GM19438 (cell line): ENCODE measurements around the gene SLC31A2.
"Not testable (repeated sequence)": the region's sequence is repeated elsewhere in the genome, so short reads cannot be mapped to it uniquely, and the experiment has no call there.

ENCODE experiments used
- ATAC-seq: cut with Tn5 transposase; IDR thresholded peaks from one replicate; pipeline ENCODE4 v1.9.1; 2021; ENCODE audit warnings: low read depth; ENCODE audit not compliant: unreplicated experiment

Gene SLC31A2, protein sequence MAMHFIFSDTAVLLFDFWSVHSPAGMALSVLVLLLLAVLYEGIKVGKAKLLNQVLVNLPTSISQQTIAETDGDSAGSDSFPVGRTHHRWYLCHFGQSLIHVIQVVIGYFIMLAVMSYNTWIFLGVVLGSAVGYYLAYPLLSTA

DNA sequence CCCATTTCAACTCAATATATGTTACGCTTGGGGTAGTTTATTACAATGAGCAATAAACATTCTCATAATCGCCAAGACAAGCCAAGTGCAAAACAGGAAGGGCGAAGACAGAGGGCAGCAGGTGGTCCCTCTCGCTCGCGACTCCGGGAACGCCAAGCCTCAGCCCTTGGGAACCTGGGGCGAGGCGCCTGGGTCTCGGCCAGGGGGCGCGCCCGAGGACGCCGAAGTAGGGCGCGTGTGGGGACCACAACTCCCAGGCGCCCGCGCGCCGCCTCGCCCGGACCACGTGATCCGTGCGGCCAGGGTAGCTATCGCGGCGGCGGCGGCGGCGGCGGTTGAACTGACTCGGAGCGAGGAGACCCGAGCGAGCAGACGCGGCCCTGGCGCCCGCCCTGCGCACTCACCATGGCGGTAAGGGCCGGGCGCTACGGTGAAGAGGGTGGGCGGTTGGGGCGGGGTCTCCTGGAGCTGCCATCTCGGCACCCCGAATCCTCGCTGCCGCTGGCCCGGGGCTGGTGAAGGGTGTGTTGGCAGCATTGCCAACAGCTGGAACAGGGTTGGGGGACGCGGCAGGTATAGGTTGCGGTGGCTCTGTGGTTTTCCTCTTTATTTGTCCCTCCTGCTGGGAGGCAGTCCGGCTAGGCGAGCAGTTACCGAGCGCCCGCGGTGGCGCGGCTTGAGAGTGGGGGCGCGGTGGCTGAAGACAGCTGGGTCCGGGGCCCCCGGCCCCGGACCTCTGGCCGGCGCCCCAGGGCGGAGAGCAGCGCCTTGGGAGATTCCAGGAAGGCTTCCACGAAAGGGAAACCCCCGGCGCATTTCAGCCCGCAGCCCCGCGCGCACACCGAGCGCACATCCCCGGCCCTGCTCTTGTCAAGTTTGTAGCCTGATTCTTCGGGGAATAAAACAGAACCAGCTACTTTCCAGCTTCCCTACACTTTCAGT is at the start of gene SLC31A2:
SLC31A2 (plus strand) TSS at position 338 of the 942 bp plus-strand sequence; CDS start at position 406, 68 bp downstream.
- peak; percentile 96 for ATAC-seq

DNA sequence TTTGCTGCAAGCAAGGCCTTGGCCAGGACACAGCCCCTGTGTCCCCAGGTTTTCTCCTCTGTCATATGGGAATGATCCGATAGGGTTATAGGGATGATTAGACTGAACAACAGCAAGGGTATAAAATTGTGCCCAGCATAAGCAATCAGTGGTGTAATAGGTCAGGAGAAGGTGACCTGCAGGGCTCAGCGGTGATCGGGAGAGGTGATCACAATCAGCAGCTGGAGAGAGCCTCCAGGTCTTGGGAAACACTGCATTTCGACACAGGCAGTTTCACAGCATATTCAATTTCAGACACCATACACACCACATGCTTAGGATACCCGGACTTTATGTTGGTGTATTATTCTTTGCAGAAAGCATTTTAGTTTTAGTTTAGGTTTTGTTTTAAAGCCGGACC is 45.5 kb upstream of the SLC31A2 start:
- not testable (repeated sequence) for ATAC-seq

DNA sequence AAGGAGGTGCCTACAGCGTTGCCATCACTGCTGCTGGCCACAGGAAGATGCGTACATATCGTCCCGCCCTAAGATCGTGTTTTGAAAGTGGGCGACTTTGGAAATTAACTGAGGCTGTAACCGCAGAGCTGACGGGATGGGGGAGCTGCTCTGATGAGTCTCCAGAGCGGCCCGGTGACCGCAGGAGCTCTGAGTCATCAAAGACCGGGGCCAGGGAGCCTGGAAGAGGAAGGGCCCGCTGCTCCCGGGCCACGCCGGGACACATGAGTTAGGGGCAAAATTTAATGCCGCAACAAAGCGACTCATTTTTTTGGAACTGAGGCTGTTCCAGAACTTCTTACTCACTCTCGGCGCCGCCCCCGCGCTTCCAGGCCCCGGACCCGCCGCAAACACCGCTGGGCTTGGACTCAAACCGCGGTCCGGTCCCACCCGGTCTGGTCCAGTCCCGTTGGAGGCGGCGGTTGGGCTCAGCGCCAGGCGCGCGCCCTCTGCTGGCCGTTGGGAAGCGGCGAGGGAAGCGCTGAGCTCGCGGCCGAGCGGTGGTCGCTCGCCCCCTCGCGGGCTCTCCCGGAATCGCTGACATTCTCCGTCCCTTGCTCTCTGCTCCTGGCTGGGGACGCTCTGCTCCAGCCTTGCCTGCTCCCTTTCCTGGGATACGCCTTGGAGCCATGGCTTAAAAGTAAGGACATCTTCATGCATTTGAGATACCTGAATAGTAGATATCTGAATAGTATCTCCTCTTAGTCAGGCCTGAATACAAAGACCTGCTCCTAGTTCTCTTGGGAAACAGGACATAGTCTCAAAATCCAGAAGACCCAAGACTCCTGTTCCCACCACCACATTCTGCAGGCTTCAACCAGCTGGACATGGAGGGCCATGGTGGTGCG is 39.5 kb upstream of the SLC31A2 start:
- ATAC-seq, result not testable (repeated sequence)

DNA sequence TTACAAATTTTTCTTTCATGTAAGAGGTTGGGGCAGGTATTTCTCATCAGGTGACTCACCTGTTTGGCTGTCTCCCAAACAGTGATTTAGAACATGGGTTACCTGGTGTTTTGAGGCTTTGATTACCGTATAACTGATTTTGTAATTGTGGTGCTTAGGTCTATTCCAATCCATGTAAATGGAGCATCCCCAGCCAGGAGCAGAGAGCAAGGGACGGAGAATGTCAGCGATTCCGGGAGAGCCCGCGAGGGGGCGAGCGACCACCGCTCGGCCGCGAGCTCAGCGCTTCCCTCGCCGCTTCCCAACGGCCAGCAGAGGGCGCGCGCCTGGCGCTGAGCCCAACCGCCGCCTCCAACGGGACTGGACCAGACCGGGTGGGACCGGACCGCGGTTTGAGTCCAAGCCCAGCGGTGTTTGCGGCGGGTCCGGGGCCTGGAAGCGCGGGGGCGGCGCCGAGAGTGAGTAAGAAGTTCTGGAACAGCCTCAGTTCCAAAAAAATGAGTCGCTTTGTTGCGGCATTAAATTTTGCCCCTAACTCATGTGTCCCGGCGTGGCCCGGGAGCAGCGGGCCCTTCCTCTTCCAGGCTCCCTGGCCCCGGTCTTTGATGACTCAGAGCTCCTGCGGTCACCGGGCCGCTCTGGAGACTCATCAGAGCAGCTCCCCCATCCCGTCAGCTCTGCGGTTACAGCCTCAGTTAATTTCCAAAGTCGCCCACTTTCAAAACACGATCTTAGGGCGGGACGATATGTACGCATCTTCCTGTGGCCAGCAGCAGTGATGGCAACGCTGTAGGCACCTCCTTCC is 37.9 kb upstream of the SLC31A2 start:
- peak; percentile 61 for ATAC-seq

DNA sequence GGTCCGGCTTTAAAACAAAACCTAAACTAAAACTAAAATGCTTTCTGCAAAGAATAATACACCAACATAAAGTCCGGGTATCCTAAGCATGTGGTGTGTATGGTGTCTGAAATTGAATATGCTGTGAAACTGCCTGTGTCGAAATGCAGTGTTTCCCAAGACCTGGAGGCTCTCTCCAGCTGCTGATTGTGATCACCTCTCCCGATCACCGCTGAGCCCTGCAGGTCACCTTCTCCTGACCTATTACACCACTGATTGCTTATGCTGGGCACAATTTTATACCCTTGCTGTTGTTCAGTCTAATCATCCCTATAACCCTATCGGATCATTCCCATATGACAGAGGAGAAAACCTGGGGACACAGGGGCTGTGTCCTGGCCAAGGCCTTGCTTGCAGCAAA is 32.0 kb upstream of the SLC31A2 start:
- ATAC-seq, result not testable (repeated sequence)

DNA sequence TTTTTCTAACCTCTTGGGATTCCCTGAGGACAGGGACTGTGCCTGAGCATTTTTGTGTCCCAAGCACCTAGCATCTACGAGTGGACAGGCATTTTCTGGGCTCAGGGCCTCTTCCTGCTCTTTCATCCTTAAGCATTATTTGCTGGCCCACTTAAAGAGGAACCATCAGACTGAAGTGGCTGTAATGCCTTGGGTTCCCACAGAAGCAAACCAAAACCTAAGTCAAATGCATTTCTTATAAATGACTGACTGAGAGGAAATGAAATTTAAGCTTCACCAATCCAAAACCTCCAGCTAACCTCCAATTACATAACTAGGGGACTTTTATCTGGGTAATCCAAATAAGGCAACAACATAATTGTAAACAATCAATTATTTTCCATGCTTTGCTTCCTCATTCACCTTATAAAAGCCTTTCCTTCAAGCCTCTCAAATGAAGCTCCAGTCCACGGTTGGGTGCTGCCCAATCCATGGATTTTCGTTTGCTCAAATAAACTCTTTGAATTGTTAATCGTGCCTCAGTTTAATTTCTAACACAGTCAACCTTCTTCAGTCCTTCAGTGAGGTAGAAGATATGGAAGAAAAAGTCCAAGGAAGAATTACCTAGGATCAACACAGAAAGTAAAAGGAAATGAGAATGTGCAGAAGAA is 25.3 kb upstream of the SLC31A2 start:
- ATAC-seq, result no peak

DNA sequence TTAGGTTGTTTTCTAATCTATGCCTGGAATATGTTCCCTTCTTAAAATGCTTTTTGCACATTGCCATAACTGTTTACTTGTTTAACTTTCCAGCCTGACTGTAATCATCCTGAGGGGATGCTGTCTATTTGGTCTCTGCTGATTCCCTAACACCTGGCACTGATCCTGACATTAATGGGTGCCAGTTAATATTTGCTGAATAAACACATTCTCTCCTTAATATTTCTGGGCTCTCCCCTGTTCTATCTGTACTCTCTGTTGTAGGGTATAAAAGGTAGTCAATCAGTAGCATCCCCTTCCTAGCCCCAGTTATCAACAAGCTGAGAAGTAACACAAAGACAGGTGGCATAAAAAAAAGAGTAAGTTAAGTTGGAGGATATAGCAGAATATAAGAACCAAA is 21.3 kb upstream of the SLC31A2 start:
- no peak for ATAC-seq

DNA sequence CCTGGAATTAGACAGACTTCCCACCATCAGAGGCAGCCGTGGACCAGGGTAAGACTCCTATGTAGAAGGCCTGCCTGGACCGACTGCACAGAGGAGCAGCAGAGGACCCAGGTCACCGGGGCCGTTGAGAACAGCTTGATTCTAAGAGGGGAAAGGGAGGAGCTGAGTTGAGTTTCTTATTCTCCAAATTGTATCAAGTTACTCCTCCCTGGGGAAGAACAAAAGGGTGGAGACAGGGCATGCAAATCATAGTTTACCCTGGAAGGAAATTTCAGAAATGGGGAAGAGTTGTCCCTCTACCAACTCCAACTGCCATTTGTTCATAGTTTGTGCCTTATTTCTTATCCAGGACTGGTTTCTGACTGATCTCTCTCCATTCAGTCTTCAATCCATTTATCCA is 20.9 kb upstream of the SLC31A2 start:
- no peak for ATAC-seq

DNA sequence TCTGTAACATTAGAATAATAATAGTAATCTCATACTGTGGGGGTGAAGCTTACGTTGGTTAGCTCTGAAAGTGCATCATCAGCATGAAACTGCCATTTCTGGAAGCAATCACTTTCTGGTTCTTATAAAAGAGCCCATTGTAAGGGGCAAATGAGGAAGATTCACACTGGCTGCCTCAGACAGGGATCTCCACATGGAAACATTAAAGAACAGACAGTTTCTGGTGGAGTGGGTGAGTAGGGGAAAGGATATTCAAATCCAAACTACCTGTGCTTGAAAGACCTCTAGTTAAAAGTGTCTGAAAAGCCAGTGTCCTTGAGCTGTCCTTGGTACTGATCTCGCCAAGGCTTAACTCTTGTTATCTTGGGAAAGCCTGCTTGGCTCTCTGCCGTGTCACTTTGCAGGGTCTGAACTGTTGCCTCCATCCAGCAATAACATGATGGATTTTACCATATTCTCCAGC is 19.1 kb upstream of the SLC31A2 start:
- no peak for ATAC-seq

DNA sequence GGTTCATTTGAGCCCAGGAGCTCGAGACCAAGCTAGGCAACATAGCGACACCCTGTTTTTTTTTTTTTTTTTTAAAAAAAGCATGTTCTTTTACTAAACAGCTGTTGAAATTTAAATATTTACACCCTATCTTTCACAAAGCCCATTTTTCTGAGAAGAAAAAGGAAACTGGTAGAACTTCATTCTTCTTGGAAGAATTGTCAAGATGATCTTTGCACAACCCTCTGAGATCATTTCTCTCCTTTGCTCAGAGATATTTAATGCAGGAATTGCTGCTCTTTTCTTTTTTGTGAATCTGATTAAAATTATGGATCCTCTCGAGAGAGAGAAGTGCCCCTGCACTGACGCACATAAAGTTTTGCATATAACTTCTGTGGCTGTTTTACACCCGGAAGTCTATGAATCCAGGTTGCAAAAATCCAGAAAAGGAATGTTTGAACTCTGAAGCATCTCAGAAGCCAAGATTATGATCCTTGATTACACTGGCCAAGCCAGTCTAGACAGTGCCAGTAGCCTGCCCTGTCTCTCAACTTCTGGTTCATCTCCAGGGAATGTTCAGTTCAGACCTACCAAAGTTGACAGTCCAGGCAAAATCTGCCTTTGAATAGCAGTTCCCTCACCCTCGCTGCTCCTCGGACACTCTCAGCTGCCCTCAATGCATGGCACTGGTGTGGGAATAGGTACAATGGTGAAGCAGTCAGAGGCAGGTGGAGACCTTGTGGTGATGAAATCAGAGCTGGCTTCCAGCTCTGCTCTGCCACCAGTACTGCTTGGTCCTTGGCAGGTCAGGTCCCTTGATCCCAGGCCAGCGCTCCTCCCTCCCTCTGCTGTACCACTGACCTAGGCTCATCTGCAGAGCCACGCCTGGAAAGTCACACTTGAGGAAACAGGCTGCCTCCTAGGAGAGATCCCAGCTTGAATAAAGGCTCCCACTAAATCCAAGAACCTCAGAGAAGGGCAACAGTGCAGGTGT is 13.3 kb upstream of the SLC31A2 start:
- no peak for ATAC-seq

DNA sequence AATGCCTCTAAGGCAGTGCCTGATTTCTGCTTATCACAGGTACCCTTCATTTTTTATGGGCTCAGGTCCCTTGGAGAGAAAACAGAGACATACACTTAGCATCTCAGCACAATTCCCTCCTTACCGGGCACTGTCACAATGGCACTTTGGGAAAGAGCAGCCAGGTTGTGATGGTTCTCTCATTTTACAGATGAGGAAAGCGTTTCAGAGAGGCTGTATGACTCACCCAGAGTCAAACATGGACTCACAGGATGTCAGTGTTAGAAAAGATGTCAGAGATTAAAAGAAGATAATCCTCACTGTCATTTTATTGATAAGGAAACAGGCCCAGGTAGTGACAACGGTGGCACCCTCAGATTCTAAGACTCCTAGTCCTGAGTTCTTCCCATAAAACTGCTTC is 12.0 kb upstream of the SLC31A2 start:
- no peak for ATAC-seq

DNA sequence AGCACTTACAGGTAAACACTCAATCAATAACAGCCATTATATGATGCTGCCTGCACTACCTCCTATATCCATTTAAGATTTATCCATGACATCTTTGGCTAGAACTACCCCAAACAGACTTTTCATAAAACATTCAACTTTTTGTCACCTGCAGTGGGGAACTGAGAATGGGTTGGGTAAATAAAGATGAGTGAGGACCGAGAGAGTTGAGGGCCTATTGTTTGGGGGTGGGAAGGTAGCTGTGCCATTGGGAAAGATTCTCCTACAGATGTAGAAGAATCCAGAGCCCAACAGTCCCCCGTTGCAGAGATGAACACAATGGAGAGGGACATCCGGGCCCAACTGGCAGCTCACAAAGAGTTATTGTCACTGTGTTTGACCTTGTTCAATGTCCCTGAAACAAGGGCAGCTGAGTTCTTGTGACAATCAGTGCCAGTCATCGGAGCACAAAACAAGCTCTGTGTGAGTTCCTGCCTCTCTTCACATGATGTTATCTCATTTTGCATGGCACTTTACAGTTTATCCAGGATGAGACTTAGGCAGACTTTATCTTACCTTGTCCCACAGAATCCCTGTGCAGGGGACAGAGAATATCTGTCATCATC is 11.5 kb upstream of the SLC31A2 start:
- ATAC-seq, result no peak

DNA sequence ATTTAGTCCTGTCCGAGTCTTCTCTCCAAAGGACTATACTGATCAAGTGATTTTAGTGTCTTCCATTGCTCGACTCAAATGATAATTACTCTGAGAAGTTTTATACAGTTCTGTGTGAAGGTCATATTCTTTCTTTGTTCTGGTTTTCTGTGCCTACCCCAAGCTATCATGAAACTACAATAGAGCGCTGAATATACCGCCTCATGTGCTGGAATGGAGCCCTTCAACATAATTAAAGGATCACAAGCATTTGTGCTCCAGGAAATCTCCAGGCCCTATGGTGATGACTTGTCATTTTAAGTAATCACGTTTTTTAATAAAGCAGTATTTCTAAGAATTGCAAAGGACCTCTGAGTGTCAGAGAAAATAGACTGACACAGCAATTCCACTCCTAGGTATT is 10.9 kb upstream of the SLC31A2 start:
- ATAC-seq, result no peak

DNA sequence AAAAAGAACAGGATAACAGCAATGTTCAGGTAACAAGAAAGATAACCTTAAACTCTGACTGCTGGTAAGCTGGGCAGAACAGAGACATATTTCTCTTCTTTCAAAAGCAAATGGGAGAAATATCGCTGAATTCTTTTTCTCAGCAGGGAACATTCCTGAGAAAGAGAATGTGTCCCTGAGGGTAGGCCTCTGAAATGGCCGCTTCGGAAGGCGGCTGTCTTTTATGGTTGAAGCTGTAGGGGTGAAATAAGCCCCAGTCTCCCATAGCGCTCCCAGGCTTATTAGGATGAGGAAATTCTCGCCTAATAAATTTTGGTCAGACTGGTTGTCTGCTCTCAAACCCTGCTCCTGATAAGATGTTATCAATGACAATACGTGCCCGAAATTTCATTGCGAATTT is 9.9 kb upstream of the SLC31A2 start:
- not testable (repeated sequence) for ATAC-seq

DNA sequence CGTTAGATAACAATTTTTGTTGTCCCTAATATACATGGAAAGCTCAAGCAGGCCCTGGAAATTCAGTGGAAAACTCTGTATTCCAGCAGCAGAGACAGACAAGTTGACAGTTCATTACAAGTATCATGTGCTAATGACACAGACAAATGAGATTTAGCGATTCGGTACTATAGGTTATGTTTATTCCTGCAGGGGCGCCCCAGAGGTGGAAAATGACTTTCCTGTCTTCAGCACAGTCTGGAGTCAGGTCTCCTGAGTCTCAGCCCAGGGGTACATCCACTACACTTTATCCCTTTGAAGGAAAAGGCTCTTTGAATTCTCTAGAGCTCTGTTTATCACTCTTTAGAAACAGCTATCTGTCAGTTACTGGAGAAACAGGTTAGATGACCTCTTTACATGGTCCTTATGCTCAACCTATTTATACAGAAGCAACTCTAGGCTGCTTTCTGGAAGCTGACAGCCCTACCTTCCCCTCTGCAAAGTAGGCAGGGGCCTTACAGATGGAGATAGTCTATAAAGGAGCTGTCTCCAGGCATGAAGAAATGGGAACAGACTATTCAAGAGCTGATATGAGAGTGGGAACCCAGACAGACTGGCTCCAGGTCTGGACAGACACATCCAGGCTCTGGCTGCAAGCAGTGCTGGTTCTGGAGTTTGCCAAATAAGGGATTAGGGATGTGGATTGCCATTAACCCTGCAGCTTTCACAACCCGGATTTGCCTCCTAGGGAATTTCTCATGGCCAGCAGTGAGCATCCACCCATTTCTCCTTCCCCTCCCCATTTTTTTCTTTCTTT is 7.2 kb upstream of the SLC31A2 start:
- ATAC-seq, result no peak

DNA sequence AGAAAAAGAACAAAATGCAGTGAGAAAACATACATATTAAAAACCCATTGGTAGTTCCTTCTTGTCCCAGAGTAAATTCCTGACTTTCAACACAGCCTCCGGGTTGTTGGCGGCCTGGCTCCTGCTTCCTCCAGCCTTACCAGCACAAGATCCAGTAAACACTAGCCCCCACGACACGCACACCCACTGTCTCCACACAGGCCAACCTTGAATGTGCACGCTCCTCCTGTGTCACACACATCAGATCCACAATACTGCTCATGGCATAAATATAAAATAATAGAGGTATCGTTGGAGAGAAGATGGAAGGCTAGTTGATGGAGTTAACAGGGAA is 2.5 kb upstream of the SLC31A2 start:
- ATAC-seq, result no peak

DNA sequence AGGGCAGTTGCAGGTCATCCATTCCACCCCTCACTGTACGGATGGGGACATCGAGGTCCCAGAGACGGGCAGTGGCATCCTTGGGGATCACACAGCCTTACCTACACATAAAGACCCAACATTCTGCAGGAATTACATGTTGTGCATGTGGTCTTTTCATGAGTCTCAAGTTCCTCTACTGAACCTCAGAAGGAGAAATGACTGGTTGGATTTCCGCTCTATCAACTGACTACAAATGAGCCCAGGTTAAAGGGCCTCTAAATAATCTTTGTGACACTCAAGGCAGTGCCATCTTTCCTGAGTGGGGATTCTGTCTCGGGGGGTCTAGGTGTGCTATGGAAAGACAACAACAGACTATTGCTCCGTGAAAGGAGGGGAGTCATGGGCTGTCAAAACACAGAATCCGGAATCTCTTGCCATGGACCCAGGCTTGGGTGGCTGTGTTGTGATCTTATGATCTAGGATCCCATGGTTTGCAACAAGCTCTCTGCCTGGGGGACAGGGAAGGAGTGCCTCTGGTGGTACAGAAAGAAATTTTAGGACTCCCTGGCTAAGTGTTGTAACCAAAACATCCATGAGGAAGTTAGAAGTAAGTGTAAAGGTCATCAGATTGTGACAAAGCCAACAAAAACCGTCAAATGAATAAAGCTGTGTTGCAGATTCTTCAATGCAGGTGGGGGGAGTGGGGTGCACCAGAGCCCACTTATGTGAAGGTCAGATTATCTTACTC is 1.9 kb upstream of the SLC31A2 start:
- ATAC-seq, result no peak
